NCI-H460 (cell line): ENCODE data around the gene PRKCD. TPM values are rescaled to one million over a fixed set of nuclear protein-coding genes. Genes with fewer than 3 reads are reported as not detected.
A peak's percentile ranks its signal among the peaks of the same experiment; 100 is the strongest.

ENCODE experiments used
- DNase-seq: peaks from one replicate; pipeline ENCODE4 v3.0.0-alpha.2; 2016; ENCODE audit warnings: low read depth; ENCODE audit errors: extremely low read depth
- total RNA-seq: library from RNA; depleted of rRNA; stranded (reverse); fragments of >200 nt; shearing (Covaris generic); gene quantifications from 2 replicates; pipeline ENCODE4 v1.2.3, GENCODE V29; 2014

The PRKCD gene
- total RNA-seq, 1 experiment from 2014 or later = 1.0 TPM

GRCh38 chr3:53188136-53188685 lies 27.2 kb downstream of the PRKCD start:
- DNase-seq = no peak

- DNase-seq = no peak
These were observed 27.7 kb downstream of the PRKCD start for GRCh38 chr3:53188720-53189119.

GRCh38 chr3:53189276-53189675 lies 28.3 kb downstream of the PRKCD start:
- no peak for DNase-seq

GRCh38 chr3:53190659-53191058 lies 29.6 kb downstream of the PRKCD start:
- DNase-seq = no peak

- no peak for DNase-seq
These were observed 30.9 kb downstream of the PRKCD start for GRCh38 chr3:53191836-53192480.

GRCh38 chr3:53192608-53193007 lies 31.6 kb downstream of the PRKCD start:
- DNase-seq = no peak

GRCh38 chr3:53193466-53194209 lies 32.6 kb downstream of the PRKCD start:
- DNase-seq = no peak

GRCh38 chr3:53194210-53195065 lies 33.4 kb downstream of the PRKCD start:
- no peak for DNase-seq

GRCh38 chr3:53195066-53195450 lies 34.0 kb downstream of the PRKCD start:
- DNase-seq = no peak

- peak; percentile 30 for DNase-seq
These were observed 34.9 kb downstream of the PRKCD start for GRCh38 chr3:53195602-53196574.

GRCh38 chr3:53196575-53197407 lies 35.8 kb downstream of the PRKCD start:
- DNase-seq = no peak

- no peak for DNase-seq
These were observed 37.4 kb downstream of the PRKCD start for GRCh38 chr3:53198256-53198977.

GRCh38 chr3:53198996-53199395 lies 38.0 kb downstream of the PRKCD start:
- DNase-seq = no peak

GRCh38 chr3:53199834-53200233 lies 38.8 kb downstream of the PRKCD start:
- no peak for DNase-seq

GRCh38 chr3:53200501-53201498 lies 39.8 kb downstream of the PRKCD start:
- DNase-seq = no peak

- DNase-seq = no peak
These were observed 41.5 kb downstream of the PRKCD start for GRCh38 chr3:53202331-53203015.
